Smooth muscle cell (in vitro differentiated cells): ENCODE data around the gene GSG1. TPM values are rescaled to one million over a fixed set of nuclear protein-coding genes. Genes with fewer than 3 reads are reported as not detected.

Experiments used
- DNase-seq: peaks from one replicate; lab custom pipeline; 2025; ENCODE audit not compliant: unreplicated experiment; lab: John Stamatoyannopoulos, UW
- H2AFZ ChIP-seq: fragments of 200-600 bp; sonication (generic); 2 replicates; pipeline ENCODE4 v1.6.0; 2016; ENCODE audit warnings: antibody characterized with exemption, low read depth, mild to moderate bottlenecking
- H3F3A ChIP-seq: fragments of 200-600 bp; sonication (generic); 2 replicates; pipeline ENCODE4 v1.6.0; 2017; ENCODE audit warnings: antibody characterized with exemption, low read depth
- H3K27ac ChIP-seq: fragments of 200-600 bp; sonication (generic); 2 replicates; pipeline ENCODE4 v1.5.1; 2016; ENCODE audit warnings: low read depth, mild to moderate bottlenecking
- H3K27me3 ChIP-seq: fragments of 200-600 bp; sonication (generic); 2 replicates; pipeline ENCODE4 v1.6.1; 2016; ENCODE audit warnings: low read depth, mild to moderate bottlenecking
- H3K36me3 ChIP-seq: fragments of 200-600 bp; sonication (generic); 2 replicates; pipeline ENCODE4 v1.5.1; 2016; ENCODE audit warnings: low read depth
- H3K4me1 ChIP-seq: fragments of 200-600 bp; sonication (generic); 2 replicates; pipeline ENCODE4 v1.5.1; 2016; ENCODE audit warnings: low read depth
- H3K4me2 ChIP-seq: fragments of 200-600 bp; sonication (generic); 2 replicates; pipeline ENCODE4 v1.6.0; 2016; ENCODE audit warnings: mild to moderate bottlenecking
- H3K4me3 ChIP-seq: fragments of 200-600 bp; sonication (generic); 2 replicates; pipeline ENCODE4 v1.5.1; 2016; ENCODE audit warnings: mild to moderate bottlenecking
- H3K79me2 ChIP-seq: fragments of 200-600 bp; sonication (generic); 2 replicates; pipeline ENCODE4 v1.6.0; 2016; ENCODE audit warnings: low read depth, mild to moderate bottlenecking
- H3K9ac ChIP-seq: fragments of 200-600 bp; sonication (generic); 2 replicates; pipeline ENCODE4 v1.6.0; 2016; ENCODE audit warnings: low read depth
- H3K9me3 ChIP-seq: fragments of 200-600 bp; sonication (generic); replicated peaks from 2 replicates; pipeline ENCODE4 v1.5.1; 2016; ENCODE audit warnings: low read depth
- H4K20me1 ChIP-seq: fragments of 200-600 bp; sonication (generic); 2 replicates; pipeline ENCODE4 v1.6.0; 2016; ENCODE audit warnings: low read depth
- WGBS: methylation state at CpG from one replicate; pipeline ENCODE4 v1.1.7; 2016; ENCODE audit warnings: low lambda C conversion rate; 5-methylcytosine and 5-hydroxymethylcytosine counted together
- polyA plus RNA-seq: library from polyadenylated mRNA; unstranded; fragments of >200 nt; fragmentation: Nextera tagmentation; extraction: Ambion mirVana; gene quantifications from 2 replicates; pipeline ENCODE4 v1.2.1, GENCODE V29; 2016
- total RNA-seq: library from RNA; depleted of rRNA; stranded (reverse); fragments of >200 nt; gene quantifications from 2 replicates; pipeline ENCODE4 v1.2.3, GENCODE V29; 2014
- TF ChIP-seq, protein P1 (sequence below): fragments of 200-600 bp; sonication (generic); IDR thresholded peaks from 2 replicates; pipeline ENCODE4 v1.5.1; 2017; ENCODE audit warnings: borderline replicate concordance, mild to moderate bottlenecking, antibody characterized with exemption; ENCODE audit not compliant: insufficient read depth, poor library complexity, severe bottlenecking

Gene GSG1
- total and polyA plus RNA-seq, 2 experiments from 2014 or later, result not detected

DNA sequence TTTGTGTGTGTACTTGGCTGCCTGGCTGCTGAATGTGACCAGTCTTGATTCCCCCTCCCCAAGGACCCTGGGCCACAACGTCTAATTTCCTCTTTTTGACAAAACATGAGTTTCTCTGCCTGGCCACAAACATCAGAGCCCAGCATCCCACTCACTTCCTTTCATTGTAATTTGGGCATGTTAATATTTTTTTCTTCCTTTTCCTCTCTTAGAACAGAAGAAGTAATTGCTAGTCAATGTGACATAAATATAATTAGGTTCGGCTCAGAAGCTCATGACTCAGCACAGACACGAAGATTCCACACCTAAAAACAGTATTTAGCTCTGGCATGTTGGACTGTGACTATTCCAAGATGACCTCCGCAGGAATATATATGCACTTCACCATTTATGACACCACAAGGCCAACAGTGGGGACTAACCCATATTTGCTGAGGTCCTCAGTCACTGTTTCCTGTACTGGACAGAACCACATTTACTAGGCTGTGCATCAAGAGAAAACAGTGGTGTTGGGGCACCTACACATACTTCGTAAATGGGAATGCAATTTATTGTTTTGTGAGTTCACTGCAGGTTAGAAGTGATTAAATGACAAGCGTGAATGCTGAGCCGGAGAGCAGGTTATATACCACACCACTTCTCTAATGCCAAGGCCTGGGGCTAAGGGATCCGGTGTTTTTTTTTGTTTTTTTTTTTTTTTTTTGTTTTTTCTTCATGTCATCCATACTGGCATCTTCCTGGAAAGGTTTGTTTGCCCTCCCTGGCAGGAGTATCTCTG is 4.2 kb downstream of the GSG1 start:
- WGBS, result 50% methylated on average over 8 of the region's 8 CpGs
- Histone ChIP-seq H3K4me2 (peak overlapping the region; percentile 90), H3K27me3 (no peaks in the 10 kb centered on the region), H2AFZ (no peak overlapping the region), H3K9me3 (no peaks in the 10 kb centered on the region), H3K79me2 (no peaks in the 10 kb centered on the region), H3K4me3 (no peak overlapping the region), H3F3A (peaks cover 42% of the 10 kb centered on the region), H3K9ac (peak overlapping the region; percentile 99), H3K36me3 (no peaks in the 10 kb centered on the region), H4K20me1 (no peaks in the 10 kb centered on the region), H3K27ac (peak overlapping the region; percentile 99), H3K4me1 (peaks cover 47% of the 10 kb centered on the region)
- DNase-seq, result no peak
- TF ChIP-seq, protein P1, sequence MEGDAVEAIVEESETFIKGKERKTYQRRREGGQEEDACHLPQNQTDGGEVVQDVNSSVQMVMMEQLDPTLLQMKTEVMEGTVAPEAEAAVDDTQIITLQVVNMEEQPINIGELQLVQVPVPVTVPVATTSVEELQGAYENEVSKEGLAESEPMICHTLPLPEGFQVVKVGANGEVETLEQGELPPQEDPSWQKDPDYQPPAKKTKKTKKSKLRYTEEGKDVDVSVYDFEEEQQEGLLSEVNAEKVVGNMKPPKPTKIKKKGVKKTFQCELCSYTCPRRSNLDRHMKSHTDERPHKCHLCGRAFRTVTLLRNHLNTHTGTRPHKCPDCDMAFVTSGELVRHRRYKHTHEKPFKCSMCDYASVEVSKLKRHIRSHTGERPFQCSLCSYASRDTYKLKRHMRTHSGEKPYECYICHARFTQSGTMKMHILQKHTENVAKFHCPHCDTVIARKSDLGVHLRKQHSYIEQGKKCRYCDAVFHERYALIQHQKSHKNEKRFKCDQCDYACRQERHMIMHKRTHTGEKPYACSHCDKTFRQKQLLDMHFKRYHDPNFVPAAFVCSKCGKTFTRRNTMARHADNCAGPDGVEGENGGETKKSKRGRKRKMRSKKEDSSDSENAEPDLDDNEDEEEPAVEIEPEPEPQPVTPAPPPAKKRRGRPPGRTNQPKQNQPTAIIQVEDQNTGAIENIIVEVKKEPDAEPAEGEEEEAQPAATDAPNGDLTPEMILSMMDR, result no peak

GRCh38 chr12:13097491-13098011 is 5.9 kb downstream of the GSG1 start:
- Histone ChIP-seq H3K27ac (peak overlapping the region; percentile 99), H3K79me2 (no peaks in the 10 kb centered on the region), H3K4me3 (peak overlapping the region; percentile 28), H4K20me1 (no peaks in the 10 kb centered on the region), H3F3A (peaks cover 35% of the 10 kb centered on the region), H3K4me1 (peaks cover 46% of the 10 kb centered on the region), H3K9me3 (no peaks in the 10 kb centered on the region), H3K9ac (peak overlapping the region; percentile 62), H3K36me3 (no peaks in the 10 kb centered on the region), H3K4me2 (peak overlapping the region; percentile 81), H3K27me3 (no peaks in the 10 kb centered on the region), H2AFZ (peak overlapping the region; percentile 71)
- TF ChIP-seq, protein P1, result no peak
- 82% methylated on average over 9 of the region's 9 CpGs for WGBS
- DNase-seq, result no peak

DNA sequence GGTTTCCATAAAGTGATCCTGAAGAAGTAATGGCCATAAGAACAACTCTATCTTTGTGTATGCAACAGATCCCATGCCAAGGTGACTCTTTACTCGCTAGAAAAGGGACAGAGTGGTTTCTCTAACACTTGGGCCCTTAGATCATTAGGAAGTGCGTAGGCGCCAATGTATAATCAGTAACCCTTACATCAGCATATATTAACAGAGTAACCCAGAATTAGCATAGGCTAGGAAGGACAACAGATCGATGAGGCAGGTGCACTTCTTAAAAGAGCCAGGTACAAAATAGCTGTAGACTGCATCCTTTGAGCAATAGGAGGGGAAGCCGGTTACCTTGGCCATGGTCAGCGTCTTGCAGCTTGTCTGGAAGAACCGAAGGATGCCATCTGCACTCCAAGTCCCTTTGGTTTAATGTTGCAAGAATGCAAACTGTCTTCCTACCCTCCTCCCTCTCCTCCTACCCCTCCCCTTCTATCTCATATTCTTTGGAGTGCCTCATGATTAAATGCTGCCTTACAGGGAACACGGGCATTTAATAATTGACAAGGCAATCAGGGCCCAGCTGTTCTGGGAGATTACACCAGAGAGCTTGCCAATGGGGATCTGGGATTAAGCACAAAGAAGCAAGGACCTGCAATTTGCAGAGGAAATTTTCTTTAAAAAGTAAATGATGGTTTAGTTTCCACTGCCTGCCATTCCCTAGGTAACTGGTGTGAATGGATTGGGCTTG is 8.0 kb downstream of the GSG1 start:
- Histone ChIP-seq H3K9ac (no peak overlapping the region), H3K27me3 (no peaks in the 10 kb centered on the region), H3K27ac (no peak overlapping the region), H2AFZ (no peak overlapping the region), H3K4me3 (no peak overlapping the region), H3K79me2 (no peaks in the 10 kb centered on the region), H3K4me2 (no peak overlapping the region), H3F3A (peaks cover 24% of the 10 kb centered on the region), H3K9me3 (no peaks in the 10 kb centered on the region), H3K36me3 (no peaks in the 10 kb centered on the region), H4K20me1 (no peaks in the 10 kb centered on the region), H3K4me1 (peaks cover 30% of the 10 kb centered on the region)
- no peak for DNase-seq
- WGBS, result 88% methylated on average over 8 of the region's 8 CpGs
- TF ChIP-seq, protein P1, result no peak
